ENCODE results near the gene CMTR1. TPM values are rescaled to one million over a fixed set of nuclear protein-coding genes. Genes with fewer than 3 reads are reported as not detected.

Gene CMTR1
- polyA plus RNA-seq, 6 donors from 2014 or later = 27.2 to 32.1 (median 28.9) TPM

GRCh38 chr6:37518116-37518515 is 85.1 kb downstream of the CMTR1 start:
- no peak for DNase-seq
- peaks cover 34 to 47% (median 34%) of the 10 kb centered on the region in 3 donors for H3K4me1 Mint-ChIP-seq
- H3K9me3 Mint-ChIP-seq = peaks cover 0 to 6% (median 0%) of the 10 kb centered on the region in 7 donors
- H3K4me3 Mint-ChIP-seq = no peak overlapping the region
- ATAC-seq (ENCODE audit: low read depth in 2 of 2) = no peak
- H3K27ac Mint-ChIP-seq = peak overlapping the region in 1 of 6 donors; percentile 84
- no peaks in the 10 kb centered on the region for H3K36me3 Mint-ChIP-seq
- peaks cover 4 to 21% (median 5%) of the 10 kb centered on the region in 3 donors for H3K27me3 Mint-ChIP-seq

GRCh38 chr6:37519461-37519860 is 86.4 kb downstream of the CMTR1 start:
- Mint-ChIP-seq H3K27ac (peak overlapping the region in 1 of 6 donors; percentile 52), H3K4me1 (peaks cover 30 to 50% (median 33%) of the 10 kb centered on the region in 3 donors)
- no peak for DNase-seq

GRCh38 chr6:37520926-37521325 is 87.9 kb downstream of the CMTR1 start:
- H3K27ac Mint-ChIP-seq = peak overlapping the region in 1 of 6 donors; percentile 38
- no peaks in the 10 kb centered on the region for H3K36me3 Mint-ChIP-seq
- peaks cover 0 to 6% (median 0%) of the 10 kb centered on the region in 7 donors for H3K9me3 Mint-ChIP-seq
- peaks cover 19 to 21% (median 20%) of the 10 kb centered on the region in 3 donors for H3K27me3 Mint-ChIP-seq
- H3K4me3 Mint-ChIP-seq = no peak overlapping the region
- H3K4me1 Mint-ChIP-seq = peaks cover 22 to 47% (median 26%) of the 10 kb centered on the region in 3 donors
- DNase-seq (no peak), ATAC-seq (ENCODE audit: low read depth in 2 of 2) (no peak)

More at GRCh38 chr6:37519461-37519860, 86.4 kb downstream of the CMTR1 start:
- Mint-ChIP-seq H3K9me3 (peaks cover 0 to 6% (median 0%) of the 10 kb centered on the region in 7 donors), H3K27me3 (peaks cover 5 to 15% (median 8%) of the 10 kb centered on the region in 3 donors), H3K36me3 (no peaks in the 10 kb centered on the region), H3K4me3 (no peak overlapping the region)
- ATAC-seq (ENCODE audit: low read depth in 2 of 2) = no peak

- no peak for DNase-seq
- H3K4me1 Mint-ChIP-seq = peaks cover 15 to 40% (median 18%) of the 10 kb centered on the region in 3 donors
- H3K36me3 Mint-ChIP-seq = no peaks in the 10 kb centered on the region
- no peak overlapping the region for H3K4me3 Mint-ChIP-seq
- H3K27ac Mint-ChIP-seq = peak overlapping the region in 1 of 6 donors; percentile 38
- no peak for ATAC-seq (ENCODE audit: low read depth in 2 of 2)
- H3K9me3 Mint-ChIP-seq = peaks cover 0 to 6% (median 0%) of the 10 kb centered on the region in 7 donors
- peaks cover 21 to 23% (median 22%) of the 10 kb centered on the region in 3 donors for H3K27me3 Mint-ChIP-seq
These were observed 88.7 kb downstream of the CMTR1 start for GRCh38 chr6:37521674-37522073.

GRCh38 chr6:37522836-37523235 is 89.8 kb downstream of the CMTR1 start:
- no peak overlapping the region for H3K27ac Mint-ChIP-seq
- peaks cover 28 to 34% (median 29%) of the 10 kb centered on the region in 3 donors for H3K27me3 Mint-ChIP-seq
- DNase-seq (no peak), ATAC-seq (ENCODE audit: low read depth in 2 of 2) (no peak)
- H3K9me3 Mint-ChIP-seq = peaks cover 0 to 6% (median 0%) of the 10 kb centered on the region in 7 donors
- peak overlapping the region in 1 of 8 donors; percentile 20 for H3K4me3 Mint-ChIP-seq
- no peaks in the 10 kb centered on the region for H3K36me3 Mint-ChIP-seq
- peaks cover 11 to 29% (median 18%) of the 10 kb centered on the region in 3 donors for H3K4me1 Mint-ChIP-seq

GRCh38 chr6:37523412-37523811 is 90.4 kb downstream of the CMTR1 start:
- H3K27ac Mint-ChIP-seq = no peak overlapping the region

GRCh38 chr6:37524025-37524969 is 91.3 kb downstream of the CMTR1 start:
- DNase-seq = no peak
- no peak for ATAC-seq (ENCODE audit: low read depth in 2 of 2)
- Mint-ChIP-seq H3K36me3 (no peaks in the 10 kb centered on the region), H3K4me3 (no peak overlapping the region), H3K4me1 (peaks cover 11 to 42% (median 21%) of the 10 kb centered on the region in 3 donors), H3K27me3 (peaks cover 28 to 34% (median 29%) of the 10 kb centered on the region in 3 donors), H3K27ac (peak overlapping the region in 1 of 6 donors; percentile 19), H3K9me3 (peaks cover 0 to 3% (median 0%) of the 10 kb centered on the region in 7 donors)

More at GRCh38 chr6:37523412-37523811, 90.4 kb downstream of the CMTR1 start:
- H3K36me3 Mint-ChIP-seq = no peaks in the 10 kb centered on the region
- H3K9me3 Mint-ChIP-seq = peaks cover 0 to 6% (median 0%) of the 10 kb centered on the region in 7 donors
- peaks cover 11 to 33% (median 18%) of the 10 kb centered on the region in 3 donors for H3K4me1 Mint-ChIP-seq
- peaks cover 28 to 34% (median 29%) of the 10 kb centered on the region in 3 donors for H3K27me3 Mint-ChIP-seq
- DNase-seq (no peak), ATAC-seq (ENCODE audit: low read depth in 2 of 2) (peak; percentile 43 to 67)
- H3K4me3 Mint-ChIP-seq = peak overlapping the region in 1 of 8 donors; percentile 65

GRCh38 chr6:37524970-37525318 is 91.9 kb downstream of the CMTR1 start:
- peaks cover 0 to 2% (median 0%) of the 10 kb centered on the region in 7 donors for H3K9me3 Mint-ChIP-seq
- H3K27me3 Mint-ChIP-seq = peaks cover 28 to 34% (median 29%) of the 10 kb centered on the region in 3 donors
- no peaks in the 10 kb centered on the region for H3K36me3 Mint-ChIP-seq
- no peak overlapping the region for H3K27ac Mint-ChIP-seq
- H3K4me3 Mint-ChIP-seq = no peak overlapping the region
- DNase-seq (no peak), ATAC-seq (ENCODE audit: low read depth in 2 of 2) (no peak)
- H3K4me1 Mint-ChIP-seq = peaks cover 11 to 45% (median 23%) of the 10 kb centered on the region in 3 donors

GRCh38 chr6:37525460-37526357 is 92.7 kb downstream of the CMTR1 start:
- ATAC-seq (ENCODE audit: low read depth in 2 of 2) (no peak), DNase-seq (no peak)
- Mint-ChIP-seq H3K36me3 (no peaks in the 10 kb centered on the region), H3K9me3 (peaks cover 0 to 2% (median 0%) of the 10 kb centered on the region in 7 donors), H3K27me3 (peaks cover 28 to 40% (median 29%) of the 10 kb centered on the region in 3 donors), H3K4me1 (peaks cover 11 to 46% (median 23%) of the 10 kb centered on the region in 3 donors), H3K4me3 (no peak overlapping the region), H3K27ac (peak overlapping the region in 1 of 6 donors; percentile 33)

GRCh38 chr6:37528541-37528940 is 95.5 kb downstream of the CMTR1 start:
- ATAC-seq (ENCODE audit: low read depth in 2 of 2) (no peak), DNase-seq (no peak)
- Mint-ChIP-seq H3K9me3 (peaks cover 0 to 2% (median 0%) of the 10 kb centered on the region in 7 donors), H3K27ac (peak overlapping the region in 1 of 6 donors; percentile 44), H3K36me3 (no peaks in the 10 kb centered on the region), H3K27me3 (peaks cover 47 to 58% (median 49%) of the 10 kb centered on the region in 3 donors), H3K4me1 (peaks cover 6 to 32% (median 18%) of the 10 kb centered on the region in 3 donors), H3K4me3 (peak overlapping the region in 1 of 8 donors; percentile 30)

- H3K4me1 Mint-ChIP-seq = peaks cover 6 to 25% (median 13%) of the 10 kb centered on the region in 3 donors
- peaks cover 39 to 56% (median 43%) of the 10 kb centered on the region in 3 donors for H3K27me3 Mint-ChIP-seq
- H3K36me3 Mint-ChIP-seq = no peaks in the 10 kb centered on the region
- H3K27ac Mint-ChIP-seq = no peak overlapping the region
- no peak overlapping the region for H3K4me3 Mint-ChIP-seq
- peaks cover 0 to 2% (median 0%) of the 10 kb centered on the region in 7 donors for H3K9me3 Mint-ChIP-seq
- ATAC-seq (ENCODE audit: low read depth in 2 of 2) (no peak), DNase-seq (no peak)
These were observed 97.3 kb downstream of the CMTR1 start for GRCh38 chr6:37530297-37530696.

- no peaks in the 10 kb centered on the region for H3K9me3 Mint-ChIP-seq
- H3K27ac Mint-ChIP-seq = peak overlapping the region in 1 of 6 donors; percentile 28
- peaks cover 13 to 28% (median 13%) of the 10 kb centered on the region in 3 donors for H3K4me1 Mint-ChIP-seq
- no peak for ATAC-seq (ENCODE audit: low read depth in 2 of 2)
- no peaks in the 10 kb centered on the region for H3K36me3 Mint-ChIP-seq
- no peak overlapping the region for H3K4me3 Mint-ChIP-seq
- no peak for DNase-seq
- H3K27me3 Mint-ChIP-seq = peaks cover 36 to 57% (median 37%) of the 10 kb centered on the region in 3 donors
These were observed 98.0 kb downstream of the CMTR1 start for GRCh38 chr6:37531026-37531425.
